HepG2 (cell line): Measurements from ENCODE around the gene SEC14L5. TPM values are rescaled to one million over a fixed set of nuclear protein-coding genes. Genes with fewer than 3 reads are reported as not detected.

Source experiments
- DNMT3B ChIP-seq: conservative IDR thresholded peaks from 2 replicates; pipeline ENCODE4 v1.6.1; 2016; ENCODE audit warnings: missing biosample characterization, control low read depth
- HMG20B ChIP-seq: conservative IDR thresholded peaks from 2 replicates; pipeline ENCODE4 v1.6.1; 2016; ENCODE audit warnings: missing genetic modification reagents, missing compliant biosample characterization
- NRL ChIP-seq: sonication (generic); formaldehyde crosslinking; IDR thresholded peaks from 2 replicates; pipeline ENCODE4 v1.5.0; 2020; ENCODE audit warnings: missing genetic modification reagents, mild to moderate bottlenecking, moderate library complexity, borderline replicate concordance
- PHF21A ChIP-seq: sonication (generic); formaldehyde crosslinking; IDR thresholded peaks from 2 replicates; pipeline ENCODE4 v1.5.0; 2020; ENCODE audit warnings: mild to moderate bottlenecking, missing genetic modification reagents
- RXRB ChIP-seq: IDR thresholded peaks from 2 replicates; pipeline ENCODE4 v1.6.1; 2016; ENCODE audit warnings: borderline replicate concordance, missing genetic modification reagents, missing compliant biosample characterization
- ZNF775 ChIP-seq: sonication (generic); formaldehyde crosslinking; IDR thresholded peaks from 2 replicates; pipeline ENCODE4 v1.4.0; 2020; ENCODE audit warnings: missing genetic modification reagents, mild to moderate bottlenecking, moderate library complexity, borderline replicate concordance
- ZSCAN25 ChIP-seq: sonication (generic); formaldehyde crosslinking; IDR thresholded peaks from 2 replicates; pipeline ENCODE4 v1.8.0; 2022; ENCODE audit warnings: mild to moderate bottlenecking, missing genetic modification reagents
- polyA plus RNA-seq, 8 experiments: library from polyadenylated mRNA; depleted of rRNA in 3 of 8; stranded (reverse) in 7 of 8; unstranded in 1 of 8; fragments of >200 nt; fragmentation: Illumina TruSeq in 4 of 8; extraction: Trizol in 4 of 8; gene quantifications; 2 replicates each; pipeline versions ENCODE4 v1.2.1 to v1.2.3, GENCODE V29; 2011 to 2016; ENCODE audit warnings: low read depth in 4 of 8, missing spikeins in 1 of 8, mixed read lengths in 1 of 8; ENCODE audit not compliant: insufficient read depth in 1 of 8
- total RNA-seq, 5 experiments: library from RNA; depleted of rRNA; stranded (reverse); fragments of >200 nt; fragmentation: Illumina TruSeq; extraction: Trizol; gene quantifications; 2 replicates each; pipeline ENCODE4 v1.2.3, GENCODE V29; 2016; ENCODE audit warnings: low read depth in 1 of 5
- TF ChIP-seq, protein P1 (sequence below): sonication (generic); formaldehyde crosslinking; IDR thresholded peaks from 2 replicates; pipeline ENCODE4 v1.5.0; 2020; ENCODE audit warnings: mild to moderate bottlenecking, missing genetic modification reagents, borderline replicate concordance
- TF ChIP-seq, protein P2 (sequence below): IDR thresholded peaks from 2 replicates; pipeline ENCODE4 v1.6.1; 2018; ENCODE audit warnings: missing genetic modification reagents, mild to moderate bottlenecking, missing compliant biosample characterization
- TF ChIP-seq, protein P3 (sequence below), 2 experiments: sonication (generic) in 1 of 2; formaldehyde crosslinking in 1 of 2; IDR thresholded peaks; 2 replicates each; pipeline versions ENCODE4 v1.4.0 to v1.6.1; 2016 to 2020; ENCODE audit warnings: borderline replicate concordance in 1 of 2, low read depth in 1 of 2, mild to moderate bottlenecking in 1 of 2, missing genetic modification reagents in 1 of 2
- TF ChIP-seq, protein P4 (sequence below): sonication (generic); formaldehyde crosslinking; IDR thresholded peaks from 2 replicates; pipeline ENCODE4 v1.5.0; 2020; ENCODE audit warnings: missing genetic modification reagents, mild to moderate bottlenecking, borderline replicate concordance

SEC14L5 gene
- total and polyA plus RNA-seq, 2 of the 13 experiments (the other 11 are each of a cell fraction or from before 2014, with no cell fraction given) = 0.40 to 0.42 TPM

DNA sequence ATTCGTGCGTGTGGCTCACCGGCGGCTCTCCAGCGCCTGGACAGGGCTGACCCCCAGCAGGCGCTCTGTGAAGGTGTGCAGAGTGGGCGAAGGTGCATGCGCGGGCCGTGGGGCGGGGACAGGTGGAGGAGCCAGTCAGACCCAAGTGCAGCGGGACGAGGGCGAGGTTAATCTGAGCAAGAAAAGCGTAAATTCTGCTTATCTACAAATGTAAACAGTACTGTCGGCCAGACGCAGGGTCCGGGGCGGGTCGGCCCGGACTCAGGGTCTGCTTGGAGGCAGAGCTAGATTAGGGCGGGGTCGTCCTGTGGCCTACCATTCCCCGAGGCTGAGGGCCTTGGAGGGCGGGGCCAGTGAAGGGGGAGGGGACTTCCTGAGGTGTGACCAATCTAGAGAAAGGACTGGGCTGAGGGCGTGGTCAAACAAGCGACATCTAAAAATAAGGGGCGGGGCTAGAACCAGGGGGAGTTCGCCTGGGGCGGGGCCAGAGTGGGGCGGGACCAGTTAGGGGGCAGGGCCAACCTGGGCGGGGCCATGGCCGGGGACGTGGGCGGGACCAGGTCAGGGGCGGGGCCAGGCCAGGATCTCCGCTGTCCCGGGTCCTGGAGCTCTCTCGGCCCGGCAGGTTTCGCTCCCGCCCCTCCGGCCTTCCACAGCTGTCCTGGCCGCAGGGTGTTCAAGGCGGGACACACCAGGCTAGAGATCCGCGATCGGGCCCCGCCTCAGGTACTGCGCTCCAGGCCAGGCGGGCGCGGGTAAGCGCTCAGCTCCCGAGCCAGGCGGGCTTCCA, at the start of gene SEC14L5 (continued):
- TF ChIP-seq, protein P1, sequence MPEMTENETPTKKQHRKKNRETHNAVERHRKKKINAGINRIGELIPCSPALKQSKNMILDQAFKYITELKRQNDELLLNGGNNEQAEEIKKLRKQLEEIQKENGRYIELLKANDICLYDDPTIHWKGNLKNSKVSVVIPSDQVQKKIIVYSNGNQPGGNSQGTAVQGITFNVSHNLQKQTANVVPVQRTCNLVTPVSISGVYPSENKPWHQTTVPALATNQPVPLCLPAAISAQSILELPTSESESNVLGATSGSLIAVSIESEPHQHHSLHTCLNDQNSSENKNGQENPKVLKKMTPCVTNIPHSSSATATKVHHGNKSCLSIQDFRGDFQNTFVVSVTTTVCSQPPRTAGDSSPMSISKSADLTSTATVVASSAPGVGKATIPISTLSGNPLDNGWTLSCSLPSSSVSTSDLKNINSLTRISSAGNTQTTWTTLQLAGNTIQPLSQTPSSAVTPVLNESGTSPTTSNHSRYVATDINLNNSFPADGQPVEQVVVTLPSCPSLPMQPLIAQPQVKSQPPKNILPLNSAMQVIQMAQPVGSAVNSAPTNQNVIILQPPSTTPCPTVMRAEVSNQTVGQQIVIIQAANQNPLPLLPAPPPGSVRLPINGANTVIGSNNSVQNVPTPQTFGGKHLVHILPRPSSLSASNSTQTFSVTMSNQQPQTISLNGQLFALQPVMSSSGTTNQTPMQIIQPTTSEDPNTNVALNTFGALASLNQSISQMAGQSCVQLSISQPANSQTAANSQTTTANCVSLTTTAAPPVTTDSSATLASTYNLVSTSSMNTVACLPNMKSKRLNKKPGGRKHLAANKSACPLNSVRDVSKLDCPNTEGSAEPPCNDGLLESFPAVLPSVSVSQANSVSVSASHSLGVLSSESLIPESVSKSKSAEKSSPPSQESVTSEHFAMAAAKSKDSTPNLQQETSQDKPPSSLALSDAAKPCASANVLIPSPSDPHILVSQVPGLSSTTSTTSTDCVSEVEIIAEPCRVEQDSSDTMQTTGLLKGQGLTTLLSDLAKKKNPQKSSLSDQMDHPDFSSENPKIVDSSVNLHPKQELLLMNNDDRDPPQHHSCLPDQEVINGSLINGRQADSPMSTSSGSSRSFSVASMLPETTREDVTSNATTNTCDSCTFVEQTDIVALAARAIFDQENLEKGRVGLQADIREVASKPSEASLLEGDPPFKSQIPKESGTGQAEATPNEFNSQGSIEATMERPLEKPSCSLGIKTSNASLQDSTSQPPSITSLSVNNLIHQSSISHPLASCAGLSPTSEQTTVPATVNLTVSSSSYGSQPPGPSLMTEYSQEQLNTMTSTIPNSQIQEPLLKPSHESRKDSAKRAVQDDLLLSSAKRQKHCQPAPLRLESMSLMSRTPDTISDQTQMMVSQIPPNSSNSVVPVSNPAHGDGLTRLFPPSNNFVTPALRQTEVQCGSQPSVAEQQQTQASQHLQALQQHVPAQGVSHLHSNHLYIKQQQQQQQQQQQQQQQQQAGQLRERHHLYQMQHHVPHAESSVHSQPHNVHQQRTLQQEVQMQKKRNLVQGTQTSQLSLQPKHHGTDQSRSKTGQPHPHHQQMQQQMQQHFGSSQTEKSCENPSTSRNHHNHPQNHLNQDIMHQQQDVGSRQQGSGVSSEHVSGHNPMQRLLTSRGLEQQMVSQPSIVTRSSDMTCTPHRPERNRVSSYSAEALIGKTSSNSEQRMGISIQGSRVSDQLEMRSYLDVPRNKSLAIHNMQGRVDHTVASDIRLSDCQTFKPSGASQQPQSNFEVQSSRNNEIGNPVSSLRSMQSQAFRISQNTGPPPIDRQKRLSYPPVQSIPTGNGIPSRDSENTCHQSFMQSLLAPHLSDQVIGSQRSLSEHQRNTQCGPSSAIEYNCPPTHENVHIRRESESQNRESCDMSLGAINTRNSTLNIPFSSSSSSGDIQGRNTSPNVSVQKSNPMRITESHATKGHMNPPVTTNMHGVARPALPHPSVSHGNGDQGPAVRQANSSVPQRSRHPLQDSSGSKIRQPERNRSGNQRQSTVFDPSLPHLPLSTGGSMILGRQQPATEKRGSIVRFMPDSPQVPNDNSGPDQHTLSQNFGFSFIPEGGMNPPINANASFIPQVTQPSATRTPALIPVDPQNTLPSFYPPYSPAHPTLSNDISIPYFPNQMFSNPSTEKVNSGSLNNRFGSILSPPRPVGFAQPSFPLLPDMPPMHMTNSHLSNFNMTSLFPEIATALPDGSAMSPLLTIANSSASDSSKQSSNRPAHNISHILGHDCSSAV (CRISPR knock-in tag) = no peak
- TF ChIP-seq ZSCAN25 (CRISPR knock-in tag) (no peak), DNMT3B (CRISPR knock-in tag) (no peak), ZNF775 (no peak), PHF21A (CRISPR knock-in tag) (peak; percentile 98), RXRB (CRISPR knock-in tag) (peak; percentile 57; the same call in 1 of the 2 replicates), NRL (CRISPR knock-in tag) (peak; percentile 79; the same call in 1 of the 2 replicates), HMG20B (CRISPR knock-in tag) (0 out of 2 replicates have a peak, but pooled peaks have one; percentile 47)
- TF ChIP-seq, protein P2, sequence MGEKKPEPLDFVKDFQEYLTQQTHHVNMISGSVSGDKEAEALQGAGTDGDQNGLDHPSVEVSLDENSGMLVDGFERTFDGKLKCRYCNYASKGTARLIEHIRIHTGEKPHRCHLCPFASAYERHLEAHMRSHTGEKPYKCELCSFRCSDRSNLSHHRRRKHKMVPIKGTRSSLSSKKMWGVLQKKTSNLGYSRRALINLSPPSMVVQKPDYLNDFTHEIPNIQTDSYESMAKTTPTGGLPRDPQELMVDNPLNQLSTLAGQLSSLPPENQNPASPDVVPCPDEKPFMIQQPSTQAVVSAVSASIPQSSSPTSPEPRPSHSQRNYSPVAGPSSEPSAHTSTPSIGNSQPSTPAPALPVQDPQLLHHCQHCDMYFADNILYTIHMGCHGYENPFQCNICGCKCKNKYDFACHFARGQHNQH (CRISPR knock-in tag) = 0 out of 2 replicates have a peak, but pooled peaks have one; percentile 33
- TF ChIP-seq, protein P3, sequence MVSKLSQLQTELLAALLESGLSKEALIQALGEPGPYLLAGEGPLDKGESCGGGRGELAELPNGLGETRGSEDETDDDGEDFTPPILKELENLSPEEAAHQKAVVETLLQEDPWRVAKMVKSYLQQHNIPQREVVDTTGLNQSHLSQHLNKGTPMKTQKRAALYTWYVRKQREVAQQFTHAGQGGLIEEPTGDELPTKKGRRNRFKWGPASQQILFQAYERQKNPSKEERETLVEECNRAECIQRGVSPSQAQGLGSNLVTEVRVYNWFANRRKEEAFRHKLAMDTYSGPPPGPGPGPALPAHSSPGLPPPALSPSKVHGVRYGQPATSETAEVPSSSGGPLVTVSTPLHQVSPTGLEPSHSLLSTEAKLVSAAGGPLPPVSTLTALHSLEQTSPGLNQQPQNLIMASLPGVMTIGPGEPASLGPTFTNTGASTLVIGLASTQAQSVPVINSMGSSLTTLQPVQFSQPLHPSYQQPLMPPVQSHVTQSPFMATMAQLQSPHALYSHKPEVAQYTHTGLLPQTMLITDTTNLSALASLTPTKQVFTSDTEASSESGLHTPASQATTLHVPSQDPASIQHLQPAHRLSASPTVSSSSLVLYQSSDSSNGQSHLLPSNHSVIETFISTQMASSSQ (IDR thresholded peaks at IDR 0.05; ENCODE audit: low read depth) = peak; percentile 40; the same call in 1 of the 2 replicates
- TF ChIP-seq, protein P3 (CRISPR knock-in tag; IDR thresholded peaks at IDR 0.05; ENCODE audit: borderline replicate concordance) = peak; percentile 22; the same call in 1 of the 2 replicates
- TF ChIP-seq, protein P4, sequence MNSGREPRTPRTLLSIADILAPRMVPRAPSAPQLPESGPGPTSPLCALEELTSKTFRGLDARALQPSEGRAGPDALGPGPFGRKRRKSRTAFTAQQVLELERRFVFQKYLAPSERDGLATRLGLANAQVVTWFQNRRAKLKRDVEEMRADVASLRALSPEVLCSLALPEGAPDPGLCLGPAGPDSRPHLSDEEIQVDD (CRISPR knock-in tag) = no peak
